ENCODE measurements around the gene TRIP4.
A peak's percentile ranks its signal among the peaks of the same experiment; 100 is the strongest.
"Not testable (repeated sequence)": the region's sequence is repeated elsewhere in the genome, so short reads cannot be mapped to it uniquely, and the experiment has no call there.

Gene TRIP4

DNA sequence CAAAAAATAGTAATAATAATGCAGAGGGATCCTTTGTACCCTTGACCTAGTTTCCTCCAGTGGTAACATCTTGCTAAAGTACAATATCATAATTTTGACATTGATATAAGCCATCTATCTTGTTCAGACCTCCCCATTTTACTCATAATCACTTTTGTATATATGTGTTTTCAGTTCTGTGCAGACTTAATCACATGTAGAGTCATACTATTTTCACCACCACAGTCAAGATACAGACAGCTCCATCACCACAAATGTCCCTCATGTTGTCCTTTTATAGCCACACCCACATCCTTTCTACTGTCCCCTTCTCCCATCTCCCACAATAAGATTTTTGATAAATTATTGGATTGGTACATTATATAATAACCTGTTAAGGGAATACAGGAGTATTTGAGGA lies 98.2 kb downstream of the TRIP4 start:
- no peak for DNase-seq (ENCODE audit: low read depth, low spot score)

DNA sequence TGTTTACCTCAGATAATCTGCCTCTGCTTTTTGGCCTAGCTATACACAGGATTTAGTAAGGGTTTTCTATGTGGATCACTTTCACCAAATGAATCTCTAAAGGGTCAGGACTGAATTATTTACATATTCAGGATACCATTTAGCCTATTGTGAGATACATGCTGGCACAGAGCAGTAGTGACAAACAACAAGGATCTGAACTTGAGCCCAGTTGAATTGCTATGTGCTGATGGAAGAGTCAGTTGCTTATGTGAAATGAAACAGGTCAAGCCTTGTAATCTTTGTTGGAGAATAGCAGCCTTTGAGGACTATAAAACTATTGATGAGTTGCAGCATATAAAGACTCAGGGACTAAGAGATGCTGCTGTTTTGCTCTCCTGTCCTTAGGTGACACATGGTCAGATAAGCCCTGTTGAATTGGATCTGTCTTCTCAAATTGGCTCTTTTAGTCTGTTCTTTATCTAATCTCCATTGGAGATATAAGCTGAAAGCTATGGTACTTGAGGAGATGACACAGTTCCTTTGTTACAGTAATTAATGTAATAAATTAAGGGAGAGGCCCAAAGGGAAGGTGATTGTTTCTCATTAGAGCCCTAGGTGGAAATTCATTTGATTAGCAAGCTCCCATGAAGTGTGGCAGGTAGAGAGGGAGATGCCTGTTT lies 103.1 kb downstream of the TRIP4 start:
- DNase-seq (ENCODE audit: low read depth, low spot score) = no peak

DNA sequence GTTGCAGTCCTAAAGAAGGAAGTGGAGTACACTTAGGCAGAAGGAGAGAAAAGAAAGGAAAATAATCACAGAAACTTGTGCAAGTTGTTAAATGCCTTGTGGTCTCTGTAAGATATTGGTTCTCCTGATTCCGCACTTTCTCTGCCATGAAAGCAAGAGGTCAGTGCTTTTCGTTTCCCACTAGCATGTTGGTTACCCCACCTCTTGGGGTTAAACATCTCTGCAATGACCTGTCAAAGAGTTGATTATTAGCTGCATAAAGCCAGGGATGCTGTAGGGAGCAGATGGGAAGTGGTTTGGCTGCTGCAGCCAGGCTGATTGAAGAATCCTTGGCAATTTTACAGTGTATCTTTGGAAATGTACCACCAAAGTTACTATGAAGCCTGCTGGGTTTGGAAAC lies 106.0 kb downstream of the TRIP4 start:
- DNase-seq (ENCODE audit: low read depth, low spot score) = no peak

DNA sequence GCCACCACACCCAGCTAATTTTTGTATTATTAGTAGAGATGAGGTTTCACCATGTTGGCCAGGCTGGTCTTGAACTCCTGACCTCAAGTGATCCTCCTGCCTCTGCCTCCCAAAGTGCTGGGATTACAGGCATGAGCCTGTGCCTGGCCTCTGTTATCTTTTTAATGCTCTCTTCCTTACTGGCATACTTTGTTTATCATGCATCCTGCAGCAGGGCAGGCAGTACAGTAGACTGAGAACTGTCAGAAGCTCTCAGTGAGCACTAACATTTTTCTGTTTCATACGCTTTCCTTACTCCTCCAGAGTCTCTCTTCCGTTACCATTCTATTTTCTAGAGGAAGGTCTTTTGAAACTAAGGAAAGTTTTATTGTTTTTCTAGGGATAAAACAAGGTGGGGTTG lies 108.3 kb downstream of the TRIP4 start:
- DNase-seq (ENCODE audit: low read depth, low spot score) = not testable (repeated sequence)

DNA sequence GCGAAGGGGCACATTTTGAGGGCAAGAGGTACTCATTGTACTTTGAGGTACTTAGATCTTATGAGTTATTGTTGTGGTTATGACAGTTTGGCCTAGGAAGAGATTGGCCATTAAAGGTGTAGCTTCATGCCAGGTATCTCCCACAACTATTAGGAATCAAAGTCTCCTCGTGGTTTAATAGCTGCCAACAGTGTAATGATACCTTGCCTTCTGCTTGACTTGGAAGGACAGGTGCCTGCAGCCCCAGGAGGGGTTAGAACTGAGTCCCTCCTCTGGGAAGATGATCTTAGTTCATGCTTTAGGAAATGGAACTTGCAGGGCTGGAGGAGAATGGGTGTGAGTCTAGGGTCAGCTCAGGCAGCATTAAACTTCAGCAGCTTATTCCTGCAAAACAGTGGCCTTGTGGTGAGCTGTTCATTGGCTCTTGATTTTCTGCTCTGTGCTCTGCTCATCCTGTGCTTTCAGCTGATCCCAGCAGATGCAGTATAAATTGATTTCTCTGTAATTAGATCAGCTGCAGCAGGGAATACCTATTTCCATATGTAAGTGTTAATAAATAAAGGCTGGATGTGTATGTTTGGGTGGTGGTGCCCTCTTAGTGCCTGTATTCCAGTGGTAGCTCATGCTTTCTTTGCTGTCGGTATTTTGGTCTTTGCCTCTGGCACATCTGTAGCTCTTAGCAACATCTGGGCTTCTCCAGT lies 113.2 kb downstream of the TRIP4 start:
- DNase-seq (ENCODE audit: low read depth, low spot score) = no peak

DNA sequence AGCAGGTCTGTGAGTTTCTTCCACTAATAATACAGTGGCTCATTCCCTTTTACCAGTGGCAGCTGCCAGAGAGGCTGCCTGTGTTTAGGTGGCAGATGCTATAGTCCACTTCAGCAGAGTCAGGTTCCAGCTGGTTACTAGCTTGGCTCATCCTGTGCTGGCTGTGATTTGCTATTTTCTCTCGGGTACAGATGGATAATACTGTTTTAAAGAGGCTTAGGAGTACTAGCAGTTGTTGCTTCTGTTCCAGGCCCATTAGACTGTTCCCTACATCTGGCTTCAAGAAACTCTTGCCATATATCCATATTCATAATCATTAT lies 113.7 kb downstream of the TRIP4 start:
- DNase-seq (ENCODE audit: low read depth, low spot score) = no peak

DNA sequence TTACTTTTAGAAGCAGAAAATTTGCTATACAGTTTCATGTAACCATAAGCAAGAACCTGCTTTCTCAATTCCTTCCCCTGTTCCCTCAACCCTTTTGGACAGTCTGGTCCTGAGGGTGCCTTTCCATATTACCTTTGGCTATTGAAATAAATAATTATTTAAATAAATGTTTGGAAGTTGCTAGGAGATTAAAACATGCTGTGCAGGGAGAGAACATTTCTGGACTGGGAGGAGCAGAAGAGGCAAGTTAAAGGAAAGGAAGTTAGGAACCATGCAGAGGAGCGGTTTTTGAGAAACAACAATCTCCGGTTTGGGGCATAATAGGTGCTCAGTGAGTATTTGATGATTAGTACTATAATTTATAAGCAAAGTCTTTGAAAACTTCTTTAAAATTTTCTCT lies 114.5 kb downstream of the TRIP4 start:
- no peak for DNase-seq (ENCODE audit: low read depth, low spot score)

DNA sequence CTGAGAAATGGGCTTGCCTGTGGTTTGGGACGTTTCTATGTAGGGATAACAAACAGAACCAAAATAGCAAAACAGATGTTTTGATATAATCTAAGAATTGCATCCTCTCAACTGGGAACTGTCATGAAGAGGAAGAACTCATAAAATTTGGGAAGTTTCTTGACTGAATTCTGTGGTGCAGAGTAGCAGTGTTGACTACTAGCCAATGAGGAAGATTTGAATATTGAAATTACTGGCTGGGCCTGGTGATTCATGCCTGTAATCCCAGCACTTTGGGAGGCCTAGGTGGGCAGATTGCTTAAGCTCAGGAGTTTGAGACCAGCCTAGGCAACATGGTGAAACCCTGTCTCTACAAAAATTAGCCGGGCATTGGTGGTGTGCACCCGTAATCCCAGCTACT lies 114.9 kb downstream of the TRIP4 start:
- DNase-seq (ENCODE audit: low read depth, low spot score) = no peak

DNA sequence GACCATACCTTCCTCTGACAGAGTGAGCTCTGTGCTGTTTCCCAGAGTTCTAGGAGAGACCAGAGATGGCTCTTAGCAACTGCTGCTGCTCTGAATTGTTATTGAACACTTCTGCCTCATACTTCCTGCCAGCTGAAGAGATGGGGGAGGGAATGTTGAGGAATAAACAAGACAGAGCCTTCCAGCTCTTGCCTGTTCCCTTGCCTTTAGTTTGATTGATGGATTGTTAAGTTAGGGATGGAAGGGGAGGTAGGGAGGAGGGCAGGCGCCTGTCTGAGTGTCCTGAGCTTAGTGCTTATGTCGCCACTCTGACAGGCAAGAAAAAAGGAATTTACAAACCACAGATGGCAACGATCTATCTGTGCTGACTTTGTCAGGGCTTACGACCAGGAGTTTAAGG lies 115.6 kb downstream of the TRIP4 start:
- DNase-seq (ENCODE audit: low read depth, low spot score) = peak; percentile 60

DNA sequence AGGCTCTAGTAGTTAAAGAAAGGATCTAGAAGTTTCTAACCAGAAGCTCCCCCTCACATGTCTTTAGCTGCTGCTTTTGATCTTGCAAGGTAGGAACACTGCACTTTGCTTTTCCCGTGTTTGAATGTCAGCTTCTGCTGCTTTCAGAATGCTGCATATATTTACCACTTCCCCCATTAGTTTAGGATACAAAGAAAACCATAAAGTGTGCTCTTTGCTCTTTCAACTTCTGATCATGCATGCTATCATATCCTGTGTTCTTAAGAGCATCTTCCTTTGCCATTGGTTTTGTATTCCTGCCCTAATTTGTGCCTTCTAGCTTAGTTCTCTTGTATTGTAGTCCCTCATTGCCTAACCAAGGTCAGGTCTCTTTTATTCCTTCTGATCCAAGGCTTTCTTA lies 116.0 kb downstream of the TRIP4 start:
- DNase-seq (ENCODE audit: low read depth, low spot score) = no peak
